ENCODE results near the gene KIF6.

The KIF6 gene

DNA sequence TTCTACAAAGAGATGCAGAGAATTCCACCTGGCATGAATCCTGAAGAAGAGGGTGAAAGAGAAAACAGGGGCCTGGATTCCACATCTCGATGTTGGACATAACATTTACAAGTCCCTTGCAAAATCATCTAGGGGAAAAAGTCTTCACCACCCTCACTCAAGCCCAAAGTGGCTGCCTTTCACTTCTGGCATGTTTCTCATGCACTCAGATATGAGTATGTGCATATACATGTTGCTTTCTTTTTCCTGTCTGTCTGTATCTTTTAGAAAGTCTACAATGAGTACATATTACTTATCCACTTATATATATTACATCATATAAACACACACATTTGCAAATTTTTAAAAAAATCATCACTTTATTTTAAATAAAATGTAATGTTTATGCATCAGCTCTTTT is 159.3 kb downstream of the KIF6 start:
- Mint-ChIP-seq H3K27ac (ENCODE audit: low read depth) (no peak overlapping the region), H3K4me3 (no peak overlapping the region), H3K27me3 (peaks cover under 1% of the 10 kb centered on the region), H3K4me1 (no peaks in the 10 kb centered on the region), H3K36me3 (ENCODE audit: insufficient read depth) (no peaks in the 10 kb centered on the region), H3K9me3 (no peaks in the 10 kb centered on the region)
- DNase-seq (ENCODE audit: low spot score in 2 of 2) = no peak
- ATAC-seq (replicated peaks; ENCODE audit: extremely low read depth, poor library complexity, severe bottlenecking) = no peak

DNA sequence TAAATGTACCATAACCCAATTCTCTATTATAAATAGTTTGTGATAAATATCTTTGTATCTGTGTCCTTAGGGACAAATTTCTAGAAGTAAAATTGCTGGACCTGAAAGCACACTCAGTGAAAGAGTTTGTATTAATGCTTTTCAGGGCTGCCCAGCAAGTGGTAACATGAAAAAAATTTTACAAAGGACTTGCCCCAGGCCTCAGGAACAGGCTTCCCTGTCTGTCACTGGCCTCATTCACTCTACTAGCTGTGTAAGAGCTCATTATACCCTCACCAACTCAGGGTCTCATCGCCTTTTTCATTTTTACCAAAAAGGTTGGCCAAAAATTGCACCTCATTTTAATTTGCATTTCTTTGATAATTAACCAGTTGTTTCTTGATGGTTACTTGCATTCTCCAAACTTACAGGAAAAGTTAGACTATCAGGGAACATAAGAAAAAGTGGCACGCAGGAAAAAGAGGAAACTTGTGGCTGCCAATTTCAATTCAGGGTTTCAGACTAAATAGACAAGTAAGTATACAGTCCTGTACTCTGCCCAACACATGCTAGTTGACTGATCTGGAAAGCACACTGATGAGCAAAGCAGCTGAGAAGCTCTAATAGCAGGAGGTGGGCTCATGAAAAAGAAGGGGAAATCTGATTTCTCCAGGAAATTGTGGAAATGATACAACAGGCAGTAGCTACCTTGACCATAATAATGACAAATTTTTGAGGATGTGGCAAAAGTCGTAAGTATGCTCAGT is 161.5 kb downstream of the KIF6 start:
- no peak for ATAC-seq (replicated peaks; ENCODE audit: extremely low read depth, poor library complexity, severe bottlenecking)
- Mint-ChIP-seq H3K4me1 (no peaks in the 10 kb centered on the region), H3K27me3 (peaks cover 7% of the 10 kb centered on the region), H3K36me3 (ENCODE audit: insufficient read depth) (no peaks in the 10 kb centered on the region), H3K4me3 (no peak overlapping the region), H3K9me3 (no peaks in the 10 kb centered on the region), H3K27ac (ENCODE audit: low read depth) (no peak overlapping the region)
- no peak for DNase-seq (ENCODE audit: low spot score in 2 of 2)

DNA sequence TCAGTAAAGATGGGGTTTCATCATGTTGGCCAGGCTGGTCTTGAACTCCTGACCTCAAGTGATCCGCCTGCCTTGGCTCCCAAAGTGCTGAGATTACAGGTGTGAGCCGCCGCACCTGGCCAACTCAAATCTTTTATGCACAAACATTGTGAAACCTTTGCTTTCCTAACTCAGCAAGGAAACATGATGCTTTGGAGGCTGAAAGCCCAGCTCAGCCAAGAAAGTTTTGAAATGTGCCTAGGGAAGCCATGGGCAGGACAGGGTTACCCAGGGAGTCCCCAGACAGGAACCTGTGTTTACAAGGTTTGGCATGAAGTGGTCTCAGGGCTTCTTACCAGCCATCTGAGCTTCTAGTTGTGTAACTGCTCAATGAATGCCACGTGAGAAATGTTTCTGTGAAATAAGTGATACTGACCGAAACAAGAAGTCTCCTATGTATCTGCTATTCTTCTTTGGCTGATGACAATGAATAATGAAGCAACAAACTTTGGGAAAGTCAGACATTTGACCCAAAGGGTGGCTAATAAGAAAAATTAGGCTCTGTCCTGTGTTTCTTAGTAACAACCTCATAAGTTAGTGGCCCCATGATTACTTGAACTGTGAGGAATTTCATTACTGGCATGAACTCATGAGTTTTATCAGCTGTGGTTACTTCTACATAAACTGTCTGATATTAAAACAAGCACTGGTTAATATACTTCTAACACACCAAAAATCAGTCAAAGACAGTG is 163.5 kb downstream of the KIF6 start:
- Mint-ChIP-seq H3K27ac (ENCODE audit: low read depth) (no peak overlapping the region), H3K36me3 (ENCODE audit: insufficient read depth) (no peaks in the 10 kb centered on the region), H3K27me3 (peaks cover 9% of the 10 kb centered on the region), H3K9me3 (no peaks in the 10 kb centered on the region), H3K4me1 (no peaks in the 10 kb centered on the region), H3K4me3 (no peak overlapping the region)
- ATAC-seq (replicated peaks; ENCODE audit: extremely low read depth, poor library complexity, severe bottlenecking) = no peak
- no peak for DNase-seq (ENCODE audit: low spot score in 2 of 2)

DNA sequence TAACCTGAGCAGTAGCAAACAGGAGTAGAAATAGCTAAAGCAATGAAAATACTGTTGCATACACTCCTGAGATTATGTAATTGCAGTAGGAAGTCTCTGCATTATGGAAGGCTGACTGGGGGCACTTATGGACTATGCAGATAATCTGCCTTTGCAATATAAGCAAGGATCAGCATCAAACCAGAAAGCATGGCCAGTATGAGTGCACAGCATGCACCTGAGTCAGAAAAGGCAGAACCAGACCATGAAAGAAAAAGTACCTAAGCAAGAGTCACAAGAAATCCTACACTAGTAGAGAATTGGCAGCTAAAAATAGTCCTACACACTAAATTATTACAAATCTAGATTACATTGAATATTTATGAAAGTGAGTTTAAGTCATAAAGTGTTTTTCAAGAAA is 164.3 kb downstream of the KIF6 start:
- no peak for ATAC-seq (replicated peaks; ENCODE audit: extremely low read depth, poor library complexity, severe bottlenecking)
- H3K27ac Mint-ChIP-seq (ENCODE audit: low read depth) = no peak overlapping the region
- H3K36me3 Mint-ChIP-seq (ENCODE audit: insufficient read depth) = no peaks in the 10 kb centered on the region
- H3K4me1 Mint-ChIP-seq = no peaks in the 10 kb centered on the region
- no peak overlapping the region for H3K4me3 Mint-ChIP-seq
- peaks cover 17% of the 10 kb centered on the region for H3K27me3 Mint-ChIP-seq
- no peak for DNase-seq (ENCODE audit: low spot score in 2 of 2)
- H3K9me3 Mint-ChIP-seq = no peaks in the 10 kb centered on the region

DNA sequence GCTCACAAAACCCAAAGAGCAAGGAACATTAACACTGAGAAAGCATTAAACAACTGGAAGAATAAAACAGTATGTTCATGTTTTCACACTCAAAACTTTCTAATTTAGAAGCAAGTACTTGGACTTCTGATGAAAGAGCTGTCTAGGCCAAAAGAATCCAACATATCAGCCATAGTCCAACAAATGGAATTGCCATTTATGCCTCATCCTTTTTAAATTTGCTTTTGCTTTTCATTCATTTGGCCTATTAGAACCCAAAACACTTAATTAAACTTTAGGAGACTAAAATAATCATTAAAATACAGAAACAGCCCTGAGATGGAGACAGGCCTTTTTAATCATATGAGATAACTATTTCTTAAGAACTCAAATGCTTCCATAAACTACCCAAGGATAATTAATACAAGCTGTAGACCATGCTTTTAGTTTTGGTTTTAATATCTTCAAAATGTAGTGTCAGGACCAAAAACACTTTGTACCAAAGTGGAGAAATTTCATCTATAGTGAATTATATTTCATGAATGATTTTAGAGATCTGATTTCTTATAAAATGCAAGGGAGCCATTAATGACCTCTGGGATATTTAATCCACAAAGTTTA is 166.5 kb downstream of the KIF6 start:
- H3K4me3 Mint-ChIP-seq = no peak overlapping the region
- ATAC-seq (replicated peaks; ENCODE audit: extremely low read depth, poor library complexity, severe bottlenecking) (no peak), DNase-seq (ENCODE audit: low spot score in 2 of 2) (no peak)
- H3K9me3 Mint-ChIP-seq = no peaks in the 10 kb centered on the region
- H3K36me3 Mint-ChIP-seq (ENCODE audit: insufficient read depth) = no peaks in the 10 kb centered on the region
- H3K27ac Mint-ChIP-seq (ENCODE audit: low read depth) = no peak overlapping the region
- H3K4me1 Mint-ChIP-seq = no peaks in the 10 kb centered on the region
- peaks cover 39% of the 10 kb centered on the region for H3K27me3 Mint-ChIP-seq

DNA sequence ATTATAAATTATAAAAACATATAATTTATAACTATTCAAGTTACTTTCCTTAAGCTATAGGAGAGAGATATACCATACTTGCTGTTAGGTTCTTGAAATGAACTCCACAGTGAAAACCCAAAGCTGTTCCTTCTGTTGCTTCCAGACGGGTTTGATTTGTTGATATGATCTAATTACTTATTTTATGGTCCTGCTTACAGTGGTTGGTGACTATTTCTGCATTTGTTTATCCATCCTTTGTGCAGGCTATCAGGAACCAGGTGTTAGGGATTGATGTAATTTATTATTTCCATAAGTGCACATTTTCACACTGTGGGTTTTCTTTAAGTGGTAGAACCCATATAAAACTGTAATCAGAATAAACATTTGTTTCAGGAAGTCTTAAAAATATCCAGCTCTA is 167.1 kb downstream of the KIF6 start:
- H3K4me1 Mint-ChIP-seq = no peaks in the 10 kb centered on the region
- H3K27me3 Mint-ChIP-seq = peaks cover 42% of the 10 kb centered on the region
- no peak overlapping the region for H3K4me3 Mint-ChIP-seq
- ATAC-seq (replicated peaks; ENCODE audit: extremely low read depth, poor library complexity, severe bottlenecking) (no peak), DNase-seq (ENCODE audit: low spot score in 2 of 2) (no peak)
- no peaks in the 10 kb centered on the region for H3K36me3 Mint-ChIP-seq (ENCODE audit: insufficient read depth)
- no peaks in the 10 kb centered on the region for H3K9me3 Mint-ChIP-seq
- no peak overlapping the region for H3K27ac Mint-ChIP-seq (ENCODE audit: low read depth)

DNA sequence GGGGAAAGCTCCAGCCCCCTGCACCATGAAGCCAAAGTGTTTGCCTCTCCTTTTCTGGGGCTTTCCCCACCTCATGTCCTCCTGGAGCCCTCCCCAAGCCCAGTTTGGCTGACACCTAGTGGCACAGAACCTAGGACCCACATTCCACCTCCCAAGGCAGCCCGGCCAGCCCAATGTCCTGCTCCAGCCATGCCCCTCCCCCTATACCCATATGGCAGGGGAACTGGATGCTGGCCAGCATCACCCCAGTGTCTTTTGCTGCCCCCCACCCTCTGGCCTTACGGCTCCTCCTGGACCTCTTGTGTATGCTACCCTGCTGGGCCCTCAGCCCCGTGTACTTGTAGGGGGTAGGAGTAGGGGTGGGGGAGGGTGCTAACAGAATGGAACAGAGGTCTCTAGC is 170.1 kb downstream of the KIF6 start:
- H3K27ac Mint-ChIP-seq (ENCODE audit: low read depth) = no peak overlapping the region
- H3K27me3 Mint-ChIP-seq = peaks cover 49% of the 10 kb centered on the region
- DNase-seq (ENCODE audit: low spot score in 2 of 2) = no peak
- no peak overlapping the region for H3K4me3 Mint-ChIP-seq
- no peaks in the 10 kb centered on the region for H3K9me3 Mint-ChIP-seq
- no peaks in the 10 kb centered on the region for H3K36me3 Mint-ChIP-seq (ENCODE audit: insufficient read depth)
- no peak for ATAC-seq (replicated peaks; ENCODE audit: extremely low read depth, poor library complexity, severe bottlenecking)
- H3K4me1 Mint-ChIP-seq = no peaks in the 10 kb centered on the region

DNA sequence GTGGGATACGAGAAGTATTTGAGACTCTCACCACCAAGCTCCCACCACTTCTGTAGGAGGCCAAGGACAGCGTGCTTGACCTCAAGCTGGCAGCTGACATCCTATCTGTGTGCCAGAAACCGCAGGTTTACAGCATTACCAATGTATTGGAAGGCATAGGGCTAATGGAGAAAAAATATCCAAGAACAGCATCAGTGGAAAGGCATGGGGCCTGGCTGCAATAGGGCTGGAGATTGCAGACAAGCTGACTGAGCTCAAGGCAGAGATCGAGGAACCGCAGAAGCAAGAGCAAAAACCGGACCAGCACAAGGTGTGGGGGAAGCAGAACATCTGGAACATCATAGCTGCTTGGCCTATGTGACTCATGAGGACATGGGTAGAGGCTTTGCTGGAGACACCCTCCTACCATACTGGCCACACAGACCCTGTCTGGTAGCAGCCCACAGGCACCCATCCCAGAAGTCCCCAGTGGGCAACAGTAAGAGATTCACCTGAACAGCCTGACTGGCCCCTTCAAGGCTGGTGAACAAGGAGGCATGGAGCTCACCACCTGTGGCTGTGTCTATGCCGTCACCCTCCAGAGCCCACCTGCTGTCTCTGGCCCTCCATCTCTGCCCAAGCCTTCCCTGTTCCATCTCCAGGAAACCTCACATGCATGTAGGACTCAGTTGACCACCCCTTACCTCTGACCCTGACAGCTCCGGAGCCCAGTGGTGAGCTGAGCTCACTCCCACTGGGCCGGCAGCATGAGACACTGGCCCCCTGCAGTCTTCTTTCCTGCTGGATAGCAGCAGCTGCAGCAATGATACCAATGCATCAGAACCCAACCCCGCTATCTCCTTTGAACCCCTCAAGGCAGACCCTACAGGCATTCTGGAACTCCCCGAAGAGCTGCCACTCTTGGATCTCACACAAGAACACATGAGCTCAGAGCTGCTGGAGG is 171.1 kb downstream of the KIF6 start:
- no peaks in the 10 kb centered on the region for H3K4me1 Mint-ChIP-seq
- H3K27me3 Mint-ChIP-seq = peaks cover 60% of the 10 kb centered on the region
- H3K9me3 Mint-ChIP-seq = no peaks in the 10 kb centered on the region
- ATAC-seq (replicated peaks; ENCODE audit: extremely low read depth, poor library complexity, severe bottlenecking) (no peak), DNase-seq (ENCODE audit: low spot score in 2 of 2) (no peak)
- no peak overlapping the region for H3K4me3 Mint-ChIP-seq
- no peak overlapping the region for H3K27ac Mint-ChIP-seq (ENCODE audit: low read depth)
- no peaks in the 10 kb centered on the region for H3K36me3 Mint-ChIP-seq (ENCODE audit: insufficient read depth)

DNA sequence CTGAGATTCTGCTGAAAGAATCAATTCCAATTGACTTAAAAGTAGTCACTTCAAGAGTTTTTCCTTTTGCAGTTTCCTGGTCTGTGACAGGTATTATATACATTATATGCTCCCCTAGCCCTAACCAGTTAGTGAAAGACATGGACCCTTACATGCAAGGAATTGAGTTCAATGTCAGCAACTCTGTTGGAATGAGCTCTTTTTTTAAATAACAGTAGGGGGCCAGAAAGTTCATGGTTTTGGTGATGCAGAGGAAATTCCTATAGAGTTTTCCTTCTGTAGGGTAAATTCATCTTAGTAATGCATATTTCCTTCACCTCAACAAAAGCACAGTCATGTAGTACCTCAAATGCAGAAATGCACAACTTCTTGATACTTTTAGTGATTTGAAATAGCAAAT is 172.2 kb downstream of the KIF6 start:
- Mint-ChIP-seq H3K27me3 (peaks cover 69% of the 10 kb centered on the region), H3K27ac (ENCODE audit: low read depth) (no peak overlapping the region), H3K4me1 (no peaks in the 10 kb centered on the region), H3K4me3 (no peak overlapping the region), H3K9me3 (no peaks in the 10 kb centered on the region), H3K36me3 (ENCODE audit: insufficient read depth) (no peaks in the 10 kb centered on the region)
- no peak for ATAC-seq (replicated peaks; ENCODE audit: extremely low read depth, poor library complexity, severe bottlenecking)
- no peak for DNase-seq (ENCODE audit: low spot score in 2 of 2)

DNA sequence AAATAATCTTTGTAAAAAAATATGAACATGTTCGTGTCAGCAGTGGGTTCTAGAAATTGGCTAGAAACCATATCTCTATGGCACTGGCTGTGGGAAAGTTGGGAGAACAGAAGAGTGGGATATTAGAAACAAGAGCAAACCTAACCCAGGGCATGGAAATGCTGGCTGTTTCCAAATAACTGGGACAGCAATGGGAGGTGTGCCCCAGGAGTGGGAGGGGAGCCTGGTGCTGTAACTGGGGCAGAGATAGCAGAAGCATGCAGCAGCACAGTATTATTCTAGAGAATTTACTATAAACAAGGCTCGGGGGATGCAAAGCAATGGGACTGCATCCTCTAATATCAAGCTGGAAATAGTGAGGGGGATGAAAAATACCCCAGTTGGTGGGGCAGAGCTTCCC is 175.0 kb downstream of the KIF6 start:
- H3K36me3 Mint-ChIP-seq (ENCODE audit: insufficient read depth) = no peaks in the 10 kb centered on the region

DNA sequence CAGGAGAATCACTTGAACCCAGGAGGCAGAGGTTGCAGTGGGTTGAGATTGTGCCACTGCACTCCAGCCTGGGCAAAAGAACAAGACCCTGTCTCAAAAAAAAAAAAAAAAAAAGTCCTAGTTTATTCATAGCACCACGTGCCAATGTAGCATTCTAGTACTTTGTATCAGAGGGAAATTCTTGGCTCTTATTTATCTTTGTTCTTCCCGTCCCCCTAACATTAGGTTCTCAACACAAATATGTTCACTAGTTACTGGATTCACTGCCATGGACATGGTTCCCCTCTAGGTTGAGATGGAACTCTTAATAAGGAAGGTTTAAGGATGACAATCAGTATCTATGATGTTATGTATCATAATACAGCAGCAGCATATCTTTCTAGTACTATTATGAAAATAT is 178.5 kb downstream of the KIF6 start:
- Mint-ChIP-seq H3K9me3 (no peaks in the 10 kb centered on the region), H3K4me3 (no peak overlapping the region), H3K4me1 (no peaks in the 10 kb centered on the region), H3K36me3 (ENCODE audit: insufficient read depth) (no peaks in the 10 kb centered on the region), H3K27ac (ENCODE audit: low read depth) (no peak overlapping the region), H3K27me3 (peaks cover 51% of the 10 kb centered on the region)
- no peak for ATAC-seq (replicated peaks; ENCODE audit: extremely low read depth, poor library complexity, severe bottlenecking)
- DNase-seq (ENCODE audit: low spot score in 2 of 2) = no peak

More for the DNA sequence above, 175.0 kb downstream of the KIF6 start:
- no peak for ATAC-seq (replicated peaks; ENCODE audit: extremely low read depth, poor library complexity, severe bottlenecking)
- Mint-ChIP-seq H3K4me1 (no peaks in the 10 kb centered on the region), H3K4me3 (no peak overlapping the region), H3K27ac (ENCODE audit: low read depth) (no peak overlapping the region), H3K27me3 (peaks cover 69% of the 10 kb centered on the region), H3K9me3 (no peaks in the 10 kb centered on the region)
- DNase-seq (ENCODE audit: low spot score in 2 of 2) = no peak

DNA sequence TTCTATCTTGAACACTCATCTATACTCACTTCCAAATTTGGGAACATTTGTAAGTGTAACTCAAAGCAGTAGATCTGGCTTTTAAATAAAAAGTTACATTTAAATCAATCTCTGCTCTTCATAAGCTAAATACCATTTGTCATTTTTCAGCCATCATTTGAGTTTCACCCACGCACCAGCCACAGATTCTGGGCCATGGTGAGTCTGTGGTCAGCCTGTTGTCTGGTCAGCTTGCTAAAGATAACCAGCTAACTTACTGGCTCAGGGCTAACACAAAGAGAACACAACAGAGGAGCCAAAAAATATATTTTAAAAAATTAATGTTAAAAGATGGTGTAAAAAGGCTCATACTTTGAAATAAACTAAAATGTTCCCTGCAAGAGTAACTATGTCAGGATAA is 181.3 kb downstream of the KIF6 start:
- H3K27ac Mint-ChIP-seq (ENCODE audit: low read depth) = no peak overlapping the region
- no peaks in the 10 kb centered on the region for H3K36me3 Mint-ChIP-seq (ENCODE audit: insufficient read depth)
- no peak for ATAC-seq (replicated peaks; ENCODE audit: extremely low read depth, poor library complexity, severe bottlenecking)
- no peaks in the 10 kb centered on the region for H3K4me1 Mint-ChIP-seq
- H3K4me3 Mint-ChIP-seq = no peak overlapping the region
- H3K27me3 Mint-ChIP-seq = peaks cover 24% of the 10 kb centered on the region
- no peak for DNase-seq (ENCODE audit: low spot score in 2 of 2)
- no peaks in the 10 kb centered on the region for H3K9me3 Mint-ChIP-seq
